BLaER1 (cell line): ENCODE measurements around the gene METTL22.

Source experiments
- H3K27ac ChIP-seq: shearing (Covaris generic); formaldehyde crosslinking; 2 replicates; pipeline ENCODE4 v1.8.1; 2022
- H3K27me3 ChIP-seq: shearing (Covaris generic); formaldehyde crosslinking; 2 replicates; pipeline ENCODE4 v1.8.1; 2022
- H3K36me3 ChIP-seq: shearing (Covaris generic); formaldehyde crosslinking; 2 replicates; pipeline ENCODE4 v1.8.1; 2022
- H3K4me1 ChIP-seq: shearing (Covaris generic); formaldehyde crosslinking; 2 replicates; pipeline ENCODE4 v1.8.1; 2022
- H3K4me2 ChIP-seq: shearing (Covaris generic); formaldehyde crosslinking; 2 replicates; pipeline ENCODE4 v1.8.1; 2022
- H3K4me3 ChIP-seq: shearing (Covaris generic); formaldehyde crosslinking; 2 replicates; pipeline ENCODE4 v1.8.1; 2022
- H3K9ac ChIP-seq: shearing (Covaris generic); formaldehyde crosslinking; 2 replicates; pipeline ENCODE4 v1.8.1; 2022
- H3K9me3 ChIP-seq: shearing (Covaris generic); formaldehyde crosslinking; 2 replicates; pipeline ENCODE4 v1.8.1; 2022
- H4K20me1 ChIP-seq: shearing (Covaris generic); formaldehyde crosslinking; 2 replicates; pipeline ENCODE4 v1.8.1; 2022
- Cebpa-rat ChIP-seq: shearing (Covaris generic); IDR thresholded peaks from 2 replicates; pipeline ENCODE4 v1.8.1; 2022

The METTL22 gene

GRCh38 chr16:8697965-8698364 is 76.5 kb downstream of the METTL22 start:
- Histone ChIP-seq H3K27me3 (no peaks in the 10 kb centered on the region), H3K9me3 (no peaks in the 10 kb centered on the region), H4K20me1 (0 out of 2 replicates have a peak, but pooled peaks cover 6% of the 10 kb centered on the region), H3K36me3 (peaks cover 13% of the 10 kb centered on the region; the same call in 1 of the 2 replicates), H3K4me1 (no peaks in the 10 kb centered on the region), H3K9ac (no peak overlapping the region), H3K4me3 (no peak overlapping the region), H3K27ac (no peak overlapping the region), H3K4me2 (no peak overlapping the region)
- TF ChIP-seq Cebpa-rat, result no peak
